Measurements from ENCODE around the gene IRS1.

IRS1 gene

GRCh38 chr2:226803410-226803809 lies 3.8 kb upstream of the IRS1 start:
- TF ChIP-seq CTCF (conservative IDR thresholded peaks at IDR 0.05) (no peak), ZFX (IDR thresholded peaks at IDR 0.05) (no peak)

GRCh38 chr2:226802573-226802972 lies 3.0 kb upstream of the IRS1 start:
- no peak overlapping the region for H3K27ac ChIP-seq
- no peak for TF ChIP-seq ZFX (IDR thresholded peaks at IDR 0.05)
- peak; percentile 74 for TF ChIP-seq CTCF (conservative IDR thresholded peaks at IDR 0.05)

More at GRCh38 chr2:226803410-226803809, 3.8 kb upstream of the IRS1 start:
- H3K27ac ChIP-seq: no peak overlapping the region

GRCh38 chr2:226800941-226801784 lies 1.5 kb upstream of the IRS1 start:
- peak overlapping the region; percentile 80; the same call in 1 of the 2 replicates for H3K27ac ChIP-seq
- TF ChIP-seq CTCF (conservative IDR thresholded peaks at IDR 0.05): no peak
- no peak for TF ChIP-seq ZFX (IDR thresholded peaks at IDR 0.05)

- H3K27ac ChIP-seq: peak overlapping the region; percentile 80
- TF ChIP-seq CTCF (conservative IDR thresholded peaks at IDR 0.05) (peak; percentile 44), ZFX (IDR thresholded peaks at IDR 0.05) (no peak)
These were observed 638 bp upstream of the IRS1 start for GRCh38 chr2:226799976-226800940.

GRCh38 chr2:226798422-226799210 lies 1.0 kb downstream of the IRS1 start:
- TF ChIP-seq CTCF (conservative IDR thresholded peaks at IDR 0.05): no peak
- no peak for TF ChIP-seq ZFX (IDR thresholded peaks at IDR 0.05)
- peak overlapping the region; percentile 80 for H3K27ac ChIP-seq

- H3K27ac ChIP-seq: no peak overlapping the region
- no peak for TF ChIP-seq ZFX (IDR thresholded peaks at IDR 0.05)
- no peak for TF ChIP-seq CTCF (conservative IDR thresholded peaks at IDR 0.05)
These were observed 1.6 kb downstream of the IRS1 start for GRCh38 chr2:226797989-226798421.

Data from C4-2B (cell line).